Neuronal stem cell (in vitro differentiated cells): ENCODE results near the gene NTRK3.

Source experiments
- DNase-seq: peaks from one replicate; pipeline ENCODE4 v3.0.0-alpha.2; 2013; ENCODE audit warnings: low spot score
- H2AFZ ChIP-seq: one replicate; pipeline ENCODE4 v1.6.1; 2013; ENCODE audit warnings: mild to moderate bottlenecking, low read length, inconsistent platforms
- H2AK5ac ChIP-seq: 2 replicates; pipeline ENCODE4 v1.6.1; 2013; ENCODE audit warnings: low read depth, mild to moderate bottlenecking, inconsistent platforms, low read length, moderate library complexity, mixed read lengths
- H2BK120ac ChIP-seq: 2 replicates; pipeline ENCODE4 v1.6.1; 2013; ENCODE audit warnings: low read depth, mild to moderate bottlenecking, inconsistent platforms, low read length, moderate library complexity, mixed read lengths
- H2BK12ac ChIP-seq: one replicate; pipeline ENCODE4 v1.6.1; 2013; ENCODE audit warnings: low read length, inconsistent platforms
- H2BK15ac ChIP-seq: 2 replicates; pipeline ENCODE4 v1.6.1; 2013; ENCODE audit warnings: mild to moderate bottlenecking, low read length, inconsistent platforms, mixed read lengths
- H2BK5ac ChIP-seq: one replicate; pipeline ENCODE4 v1.6.1; 2013; ENCODE audit warnings: inconsistent platforms, mild to moderate bottlenecking, low read length, moderate library complexity
- H3K14ac ChIP-seq: one replicate; pipeline ENCODE4 v1.6.1; 2013; ENCODE audit warnings: low read length, inconsistent platforms
- H3K18ac ChIP-seq: 2 replicates; pipeline ENCODE4 v1.6.1; 2013; ENCODE audit warnings: low read length, inconsistent platforms
- H3K23ac ChIP-seq: 2 replicates; pipeline ENCODE4 v1.6.1; 2013; ENCODE audit warnings: low read depth, mild to moderate bottlenecking, mixed read lengths, low read length, inconsistent platforms; ENCODE audit not compliant: poor library complexity
- H3K27ac ChIP-seq: replicated peaks from 3 replicates; pipeline ENCODE4 v1.5.1; 2013; ENCODE audit warnings: low read length, inconsistent platforms
- H3K27me3 ChIP-seq, 3 experiments: 2 replicates each; pipeline ENCODE4 v1.6.1; 2013; ENCODE audit warnings: low read length in 3 of 3, mild to moderate bottlenecking in 2 of 3, inconsistent platforms in 1 of 3, low read depth in 1 of 3, mixed read lengths in 1 of 3, moderate library complexity in 1 of 3; ENCODE audit not compliant: control insufficient read depth in 3 of 3, insufficient read depth in 3 of 3
- H3K36me3 ChIP-seq, 2 donors: replicated peaks in 1 of 2; 2 replicates each; pipeline ENCODE4 v1.6.1; 2013; ENCODE audit warnings: low read length in 2 of 2; ENCODE audit not compliant: control insufficient read depth in 2 of 2, insufficient read depth in 2 of 2
- H3K4ac ChIP-seq: 2 replicates; pipeline ENCODE4 v1.6.1; 2013; ENCODE audit warnings: inconsistent platforms, mild to moderate bottlenecking, low read length, moderate library complexity
- H3K4me1 ChIP-seq, 2 donors: 1 replicate in 1 of 2; 2 replicates in 1 of 2; pipeline ENCODE4 v1.6.1; 2013; ENCODE audit warnings: low read length in 2 of 2, low read depth in 1 of 2; ENCODE audit not compliant: control insufficient read depth in 2 of 2, insufficient read depth in 1 of 2
- H3K4me2 ChIP-seq: one replicate; pipeline ENCODE4 v1.6.1; 2013; ENCODE audit warnings: mild to moderate bottlenecking, low read length, inconsistent platforms; ENCODE audit not compliant: insufficient read depth, poor library complexity, severe bottlenecking
- H3K4me3 ChIP-seq, 2 donors: 2 replicates each; pipeline ENCODE4 v1.5.1; 2013; ENCODE audit warnings: low read length in 2 of 2, mild to moderate bottlenecking in 2 of 2, inconsistent platforms in 1 of 2, moderate library complexity in 1 of 2
- H3K79me1 ChIP-seq: one replicate; pipeline ENCODE4 v1.6.1; 2013; ENCODE audit warnings: low read depth, mild to moderate bottlenecking, inconsistent platforms, low read length, moderate library complexity
- H3K9ac ChIP-seq: one replicate; pipeline ENCODE4 v1.6.1; 2013; ENCODE audit warnings: mild to moderate bottlenecking, low read depth, low read length, inconsistent platforms; ENCODE audit not compliant: poor library complexity
- H3K9me3 ChIP-seq, 2 donors: replicated peaks in 1 of 2; 2 replicates each; pipeline versions ENCODE3 to v1.6.1; 2013; ENCODE audit warnings: low read length in 2 of 2, mild to moderate bottlenecking in 2 of 2, inconsistent platforms in 1 of 2, low read depth in 1 of 2, mixed read lengths in 1 of 2, moderate library complexity in 1 of 2; ENCODE audit not compliant: control insufficient read depth in 2 of 2, insufficient read depth in 1 of 2
- H4K8ac ChIP-seq: one replicate; pipeline ENCODE4 v1.6.1; 2013; ENCODE audit warnings: low read depth, mild to moderate bottlenecking, inconsistent platforms, low read length, moderate library complexity
- H4K91ac ChIP-seq: one replicate; pipeline ENCODE4 v1.6.1; 2013; ENCODE audit warnings: low read length, low read depth, mild to moderate bottlenecking, inconsistent platforms; ENCODE audit not compliant: poor library complexity
- WGBS, 2 donors: extraction: QIAGEN DNeasy Blood & Tissue Kit; methylation state at CpG; one replicate each; pipeline ENCODE4 v1.1.7; 2013; ENCODE audit warnings: missing lambda C conversion rate in 2 of 2, mixed read lengths in 1 of 2; ENCODE audit not compliant: insufficient read length in 2 of 2, insufficient replicate concordance in 1 of 2; ENCODE audit errors: extremely low coverage in 2 of 2; 5-methylcytosine and 5-hydroxymethylcytosine counted together

NTRK3 gene

DNA sequence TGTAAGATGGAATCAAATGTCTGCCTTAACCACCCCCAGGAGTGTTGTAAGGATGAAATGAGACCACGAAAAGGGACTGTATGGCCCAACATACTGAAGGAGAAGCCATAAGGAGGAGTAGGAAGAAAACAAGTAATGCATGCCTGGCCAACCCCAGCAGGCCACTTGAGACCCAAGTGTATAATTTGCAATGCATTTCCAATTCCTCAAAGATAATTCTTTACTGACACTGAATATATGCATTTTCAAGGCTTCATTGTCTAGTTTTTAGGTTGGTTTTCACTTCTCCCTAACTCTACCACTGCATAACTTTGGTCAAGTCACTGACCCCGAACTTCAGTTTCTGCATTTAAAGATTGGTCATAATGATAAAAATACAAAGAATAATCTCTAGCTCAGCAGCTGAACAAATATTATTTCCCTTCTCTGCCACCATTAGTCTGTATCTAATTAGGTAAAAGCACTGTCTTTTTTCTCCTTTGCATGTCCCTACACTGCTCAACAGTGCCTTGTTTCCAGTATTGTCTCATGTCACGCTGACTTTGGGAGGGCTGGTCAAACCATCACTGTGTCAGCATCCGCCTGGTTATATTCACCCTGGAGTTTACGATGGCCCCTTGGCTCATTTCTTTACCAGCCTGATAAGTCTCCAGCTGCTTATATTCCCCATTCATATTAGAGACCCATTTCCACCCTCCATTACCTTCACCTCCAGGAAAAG, 378.6 kb downstream of the NTRK3 start:
- Histone ChIP-seq H3K4me1 (peaks cover 5 to 13% of the 10 kb centered on the region in 2 donors), H3K9ac (no peak overlapping the region), H2BK120ac (no peak overlapping the region), H4K91ac (no peak overlapping the region), H3K9me3 (no peaks in the 10 kb centered on the region), H3K27ac (no peak overlapping the region), H3K79me1 (no peaks in the 10 kb centered on the region), H3K36me3 (no peaks in the 10 kb centered on the region), H3K4me2 (no peak overlapping the region), H3K4me3 (no peak overlapping the region), H4K8ac (no peak overlapping the region), H3K4ac (no peak overlapping the region), H2AFZ (no peak overlapping the region), H2BK15ac (no peak overlapping the region), H3K14ac (no peak overlapping the region), H2BK5ac (no peak overlapping the region), H2AK5ac (no peak overlapping the region), H2BK12ac (no peak overlapping the region), H3K23ac (no peak overlapping the region), H3K18ac (no peak overlapping the region), H3K27me3 (no peaks in the 10 kb centered on the region)
- DNase-seq = no peak
- no CpG with 5 or more reads among the region's 5 CpGs for WGBS, 2 donors

DNA sequence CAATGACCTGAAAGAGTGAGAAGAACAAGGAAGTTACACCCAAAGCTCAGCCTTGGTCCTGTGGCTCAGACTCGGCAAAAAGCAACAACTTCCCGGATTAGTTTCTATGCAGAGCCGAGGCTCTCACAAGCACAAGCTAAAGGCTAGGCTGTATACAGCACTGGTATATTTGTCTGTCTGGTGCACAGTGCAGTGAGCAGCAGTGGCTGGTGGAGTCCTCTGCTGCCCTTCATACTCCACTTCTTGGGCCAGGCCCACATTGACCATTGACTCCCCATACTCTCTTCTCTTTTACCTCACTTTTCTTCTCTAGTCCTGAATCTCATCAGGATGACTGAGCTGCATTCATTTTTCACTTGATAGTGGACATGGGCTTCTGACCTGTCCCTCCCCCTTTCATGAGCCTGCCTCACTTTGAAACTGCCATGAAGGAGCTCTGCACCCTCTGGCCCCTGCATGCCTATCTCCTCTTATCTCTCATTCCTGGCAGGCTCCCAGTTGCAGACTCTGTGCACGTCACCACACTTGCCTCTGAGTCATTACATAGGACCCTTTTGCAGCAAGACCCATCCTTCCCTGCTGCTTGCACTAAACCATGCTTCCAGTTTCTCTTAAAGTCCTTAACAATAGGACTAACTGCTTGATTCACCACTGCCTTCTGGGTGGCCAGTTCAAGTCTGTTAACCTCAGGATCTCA, 379.3 kb downstream of the NTRK3 start:
- Histone ChIP-seq H4K8ac (no peak overlapping the region), H3K79me1 (no peaks in the 10 kb centered on the region), H3K27me3 (no peaks in the 10 kb centered on the region), H3K18ac (no peak overlapping the region), H2BK5ac (no peak overlapping the region), H3K4me1 (peaks cover 5 to 13% of the 10 kb centered on the region in 2 donors), H2AFZ (no peak overlapping the region), H3K9me3 (no peaks in the 10 kb centered on the region), H2BK120ac (no peak overlapping the region), H3K36me3 (no peaks in the 10 kb centered on the region), H2BK12ac (no peak overlapping the region), H3K23ac (no peak overlapping the region), H3K4me3 (no peak overlapping the region), H4K91ac (no peak overlapping the region), H3K14ac (no peak overlapping the region), H3K4ac (no peak overlapping the region), H3K4me2 (no peak overlapping the region), H2AK5ac (no peak overlapping the region), H3K9ac (no peak overlapping the region), H3K27ac (no peak overlapping the region), H2BK15ac (no peak overlapping the region)
- WGBS, 2 donors = no CpG with 5 or more reads among the region's 4 CpGs
- no peak for DNase-seq

DNA sequence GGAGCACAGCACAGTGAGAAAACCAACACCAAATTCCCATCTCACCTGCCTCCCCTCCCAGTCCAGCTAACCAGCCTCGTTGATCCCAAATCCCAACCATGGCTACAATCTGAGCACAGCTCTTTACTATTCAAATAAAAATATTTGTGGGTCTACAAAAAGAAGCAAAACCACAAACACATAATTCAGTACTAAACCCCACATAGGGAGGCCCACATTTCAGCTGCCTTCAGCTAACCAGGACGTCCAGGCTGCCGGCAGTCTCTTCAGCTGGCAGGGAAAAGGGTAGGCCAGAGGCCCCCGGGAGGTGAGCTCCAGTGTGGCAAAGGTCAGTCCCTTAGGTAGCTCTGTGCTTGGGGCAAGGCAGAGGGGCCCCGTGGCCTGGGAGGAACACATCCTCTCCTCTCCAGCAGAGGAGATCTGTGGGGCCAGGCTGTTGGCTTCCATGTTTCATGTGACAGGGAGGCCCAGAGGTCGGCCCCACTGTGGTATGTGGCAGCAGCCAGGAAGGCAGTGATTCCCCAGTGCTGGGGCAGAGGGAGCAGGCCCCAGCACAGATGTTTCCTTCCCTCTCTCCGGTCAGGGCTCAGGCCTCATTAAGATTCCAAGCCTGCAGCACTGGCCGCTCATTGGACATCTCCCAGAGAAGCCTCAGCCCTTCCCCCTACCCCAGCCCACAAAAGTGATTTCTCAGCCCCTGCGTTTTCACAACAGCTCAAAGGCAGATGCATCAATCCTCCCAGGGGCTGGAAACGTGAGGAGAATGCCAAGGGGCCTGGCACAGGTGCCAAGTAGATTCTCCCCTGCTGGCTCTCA, 381.4 kb downstream of the NTRK3 start:
- WGBS, 2 donors = no CpG with 5 or more reads among the region's 10 CpGs
- Histone ChIP-seq H2BK15ac (no peak overlapping the region), H3K4me2 (no peak overlapping the region), H3K27ac (peak overlapping the region; percentile 24), H2BK120ac (no peak overlapping the region), H3K9me3 (no peaks in the 10 kb centered on the region), H2AFZ (peak overlapping the region; percentile 85), H3K18ac (peak overlapping the region; percentile 86), H3K4ac (no peak overlapping the region), H2BK12ac (no peak overlapping the region), H3K23ac (no peak overlapping the region), H3K4me3 (no peak overlapping the region), H2BK5ac (no peak overlapping the region), H3K4me1 (peaks cover 5 to 13% of the 10 kb centered on the region in 2 donors), H3K79me1 (no peaks in the 10 kb centered on the region), H2AK5ac (no peak overlapping the region), H3K36me3 (no peaks in the 10 kb centered on the region), H3K9ac (no peak overlapping the region), H3K14ac (peak overlapping the region; percentile 10), H4K8ac (no peak overlapping the region), H3K27me3 (no peaks in the 10 kb centered on the region), H4K91ac (no peak overlapping the region)
- DNase-seq = peak; percentile 41

DNA sequence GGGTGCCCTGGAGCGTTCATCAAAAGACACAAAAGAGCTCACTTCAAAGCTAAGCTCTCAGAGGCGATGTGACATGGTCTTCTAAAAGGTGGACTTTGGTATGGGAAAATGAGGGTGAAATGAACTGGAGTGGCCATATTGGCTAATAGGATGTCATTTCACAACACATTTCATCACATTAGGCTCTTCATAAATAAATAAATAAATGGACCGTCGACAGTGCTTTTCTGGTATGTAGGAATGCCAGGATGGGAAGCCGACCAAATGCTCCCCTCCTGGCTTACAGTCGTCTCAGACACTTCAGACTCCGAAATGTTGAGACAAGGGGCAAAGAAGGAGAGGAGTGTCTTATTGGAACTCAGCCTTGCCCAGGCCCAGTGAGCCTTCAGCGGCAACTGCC, 383.0 kb downstream of the NTRK3 start:
- Histone ChIP-seq H2BK5ac (no peak overlapping the region), H4K8ac (no peak overlapping the region), H3K36me3 (no peaks in the 10 kb centered on the region), H2AK5ac (no peak overlapping the region), H3K23ac (no peak overlapping the region), H3K14ac (no peak overlapping the region), H4K91ac (no peak overlapping the region), H2AFZ (no peak overlapping the region), H3K4me1 (peaks cover 5 to 13% of the 10 kb centered on the region in 2 donors), H3K4me2 (no peak overlapping the region), H3K27me3 (no peaks in the 10 kb centered on the region), H3K79me1 (no peaks in the 10 kb centered on the region), H3K4ac (no peak overlapping the region), H2BK12ac (no peak overlapping the region), H3K9ac (no peak overlapping the region), H3K18ac (no peak overlapping the region), H3K9me3 (no peaks in the 10 kb centered on the region), H3K27ac (no peak overlapping the region), H2BK120ac (no peak overlapping the region), H3K4me3 (no peak overlapping the region), H2BK15ac (no peak overlapping the region)
- no peak for DNase-seq
- WGBS, 2 donors = no CpG with 5 or more reads among the region's 8 CpGs
